Measurements from ENCODE around the gene PTPRK.

PTPRK gene

GRCh38 chr6:128483472-128484135, 36.8 kb downstream of the PTPRK start:
- Mint-ChIP-seq H3K9me3 (no peaks in the 10 kb centered on the region), H3K4me1 (no peaks in the 10 kb centered on the region), H3K27me3 (ENCODE audit: low read depth) (no peaks in the 10 kb centered on the region), H3K36me3 (ENCODE audit: low read depth) (no peaks in the 10 kb centered on the region), H3K27ac (no peak overlapping the region), H3K4me3 (no peak overlapping the region)
- no peak for TF ChIP-seq CTCF (IDR thresholded peaks at IDR 0.05; ENCODE audit: unreplicated experiment in 3 of 3)

DNA sequence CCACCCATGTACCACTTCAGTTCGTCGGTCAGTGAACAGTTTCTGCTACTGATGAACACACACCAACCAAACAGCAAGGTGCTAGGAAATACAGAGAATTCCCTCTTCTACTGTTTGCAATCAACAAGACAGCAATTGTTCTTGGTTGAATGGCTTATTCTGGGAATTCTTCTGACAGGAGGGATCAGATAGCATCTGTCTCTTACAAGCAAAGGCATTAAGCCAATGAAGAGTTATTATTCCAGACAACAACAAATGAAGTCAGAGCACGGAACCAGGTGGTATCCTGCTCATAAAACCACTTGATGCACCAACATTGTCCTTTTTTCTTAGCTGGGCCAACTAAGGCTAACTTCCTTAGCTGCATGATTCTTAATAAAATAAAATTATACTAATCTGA, 37.8 kb downstream of the PTPRK start:
- Mint-ChIP-seq H3K9me3 (no peaks in the 10 kb centered on the region), H3K36me3 (ENCODE audit: low read depth) (no peaks in the 10 kb centered on the region), H3K27me3 (ENCODE audit: low read depth) (peaks cover 3% of the 10 kb centered on the region), H3K4me3 (no peak overlapping the region), H3K4me1 (no peaks in the 10 kb centered on the region), H3K27ac (no peak overlapping the region)
- no peak for TF ChIP-seq CTCF (IDR thresholded peaks at IDR 0.05; ENCODE audit: unreplicated experiment in 3 of 3)

- Mint-ChIP-seq H3K4me1 (no peaks in the 10 kb centered on the region), H3K36me3 (ENCODE audit: low read depth) (no peaks in the 10 kb centered on the region), H3K9me3 (no peaks in the 10 kb centered on the region), H3K4me3 (no peak overlapping the region), H3K27me3 (ENCODE audit: low read depth) (peaks cover 3% of the 10 kb centered on the region), H3K27ac (no peak overlapping the region)
- TF ChIP-seq CTCF (IDR thresholded peaks at IDR 0.05; ENCODE audit: unreplicated experiment in 3 of 3): no peak
These were observed 40.4 kb downstream of the PTPRK start for GRCh38 chr6:128479991-128480390.

DNA sequence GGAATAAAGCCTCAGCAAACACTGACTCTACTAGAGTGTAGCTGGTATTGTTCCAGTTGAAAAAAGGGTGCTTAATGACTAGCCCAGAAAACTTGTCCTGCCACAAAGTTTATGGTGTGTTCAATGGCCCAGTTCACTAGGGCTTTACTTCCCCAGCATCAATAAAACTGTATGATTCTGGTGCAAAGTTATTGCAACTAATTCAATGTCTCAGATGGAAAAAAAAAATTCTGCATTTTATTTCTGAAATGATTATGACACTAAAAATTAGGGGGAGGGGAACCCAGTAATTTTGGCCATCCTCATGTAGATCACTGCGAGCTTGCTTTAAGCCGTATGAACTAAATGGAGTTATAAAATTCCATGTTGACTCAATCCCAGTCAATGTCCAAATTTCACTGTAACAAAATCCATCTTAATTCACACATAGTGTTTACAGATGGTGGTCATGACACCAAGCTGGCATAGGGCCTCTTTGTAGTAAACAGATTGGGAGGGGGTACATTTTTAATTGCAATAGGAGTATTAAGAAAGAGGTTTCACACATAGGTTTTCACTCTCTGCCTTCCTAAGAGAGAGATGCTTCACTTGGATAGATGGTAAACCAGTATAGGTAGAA, 41.2 kb downstream of the PTPRK start:
- no peaks in the 10 kb centered on the region for H3K4me1 Mint-ChIP-seq
- no peak overlapping the region for H3K27ac Mint-ChIP-seq
- H3K27me3 Mint-ChIP-seq (ENCODE audit: low read depth): peaks cover 3% of the 10 kb centered on the region
- H3K4me3 Mint-ChIP-seq: no peak overlapping the region
- H3K36me3 Mint-ChIP-seq (ENCODE audit: low read depth): no peaks in the 10 kb centered on the region
- no peaks in the 10 kb centered on the region for H3K9me3 Mint-ChIP-seq
- no peak for TF ChIP-seq CTCF (IDR thresholded peaks at IDR 0.05; ENCODE audit: unreplicated experiment in 3 of 3)

GRCh38 chr6:128478230-128479047, 42.0 kb downstream of the PTPRK start:
- Mint-ChIP-seq H3K9me3 (no peaks in the 10 kb centered on the region), H3K27ac (peak overlapping the region in 1 of 3 experiments; percentile 53), H3K4me3 (no peak overlapping the region), H3K36me3 (ENCODE audit: low read depth) (no peaks in the 10 kb centered on the region), H3K27me3 (ENCODE audit: low read depth) (peaks cover 3% of the 10 kb centered on the region), H3K4me1 (no peaks in the 10 kb centered on the region)
- TF ChIP-seq CTCF (IDR thresholded peaks at IDR 0.05; ENCODE audit: unreplicated experiment in 3 of 3): no peak

All from nephron (organoid).